HEK293 (cell line): ENCODE data around the gene CIB4.

Experiments used
- CTCF ChIA-PET: fragments of 350-600 bp; formaldehyde crosslinking; extraction: SDS; loops from one replicate; lab custom pipeline; 2021; ENCODE audit warnings: antibody characterized with exemption; lab: Yijun Ruan, JAX
- POLR2A ChIA-PET: fragments of 300-600 bp; formaldehyde crosslinking; extraction: SDS; loops from one replicate; lab custom pipeline; 2020; ENCODE audit warnings: antibody characterized with exemption, inconsistent platforms; lab: Yijun Ruan, JAX
- H3K27ac ChIP-seq: fragments of 200-500 bp; sonication (Bioruptor generic); 2 replicates; pipeline ENCODE4 v1.5.1; 2014; ENCODE audit warnings: low read depth, low read length, control low read depth, inconsistent platforms; ENCODE audit errors: extremely low read depth
- H3K36me3 ChIP-seq, 2 experiments: fragments of 200-500 bp in 1 of 2; sonication (Bioruptor generic) in 1 of 2; 1 replicate in 1 of 2; 2 replicates in 1 of 2; pipeline ENCODE4 v1.5.1; 2014 to 2017; ENCODE audit warnings: inconsistent platforms in 2 of 2, low read length in 2 of 2; ENCODE audit not compliant: control insufficient read depth in 2 of 2, insufficient read depth in 1 of 2
- H3K4me1 ChIP-seq: fragments of 200-500 bp; sonication (Bioruptor generic); 2 replicates; pipeline ENCODE4 v1.5.1; 2014; ENCODE audit warnings: mild to moderate bottlenecking, low read length, inconsistent platforms; ENCODE audit not compliant: control insufficient read depth, insufficient read depth
- H3K4me3 ChIP-seq: 2 replicates; pipeline ENCODE4 v1.5.1; 2011; ENCODE audit warnings: low read depth, mild to moderate bottlenecking, control low read depth, low read length, moderate library complexity
- H3K9me3 ChIP-seq: fragments of 200-500 bp; sonication (Bioruptor generic); 2 replicates; pipeline ENCODE4 v1.5.1; 2014; ENCODE audit warnings: low read depth, low read length, inconsistent platforms; ENCODE audit not compliant: control insufficient read depth, insufficient read depth
- GFI1B ChIP-seq: fragments of 450-650 bp; formaldehyde crosslinking; IDR thresholded peaks from 2 replicates; pipeline ENCODE4 v1.5.1; 2016; ENCODE audit warnings: missing biosample characterization, missing genetic modification characterization
- KLF7 ChIP-seq: fragments of 450-650 bp; formaldehyde crosslinking; IDR thresholded peaks from 2 replicates; pipeline ENCODE4 v1.5.1; 2016; ENCODE audit warnings: missing biosample characterization, missing genetic modification characterization, borderline replicate concordance
- OVOL3 ChIP-seq: fragments of 450-650 bp; formaldehyde crosslinking; IDR thresholded peaks from 2 replicates; pipeline ENCODE4 v1.5.1; 2016; ENCODE audit warnings: missing biosample characterization, missing genetic modification characterization
- SALL2 ChIP-seq: fragments of 450-650 bp; formaldehyde crosslinking; IDR thresholded peaks from 2 replicates; pipeline ENCODE4 v1.5.0; 2017; ENCODE audit warnings: missing biosample characterization, mild to moderate bottlenecking, missing genetic modification characterization, borderline replicate concordance
- SCRT1 ChIP-seq: fragments of 450-650 bp; formaldehyde crosslinking; IDR thresholded peaks from 2 replicates; pipeline ENCODE4 v1.5.1; 2016; ENCODE audit warnings: missing biosample characterization, missing genetic modification characterization, borderline replicate concordance
- SETDB1 ChIP-seq: IDR thresholded peaks from one replicate; pipeline ENCODE4 v1.6.1; 2017; ENCODE audit warnings: mild to moderate bottlenecking, low read length, moderate library complexity, mixed read lengths; ENCODE audit not compliant: insufficient read length
- ZBTB7A ChIP-seq: fragments of 450-650 bp; formaldehyde crosslinking; IDR thresholded peaks from 2 replicates; pipeline ENCODE4 v1.5.1; 2016; ENCODE audit warnings: low read depth, missing biosample characterization, missing genetic modification characterization
- ZEB2 ChIP-seq: fragments of 450-650 bp; formaldehyde crosslinking; IDR thresholded peaks from 2 replicates; pipeline ENCODE4 v1.5.1; 2016; ENCODE audit warnings: missing biosample characterization, missing genetic modification characterization
- ZNF146 ChIP-seq: fragments of 450-650 bp; formaldehyde crosslinking; IDR thresholded peaks from 2 replicates; pipeline ENCODE4 v1.5.1; 2016; ENCODE audit warnings: missing biosample characterization, missing genetic modification characterization
- ZNF169 ChIP-seq: fragments of 450-650 bp; formaldehyde crosslinking; IDR thresholded peaks from 2 replicates; pipeline ENCODE4 v1.5.1; 2016; ENCODE audit warnings: missing biosample characterization, missing genetic modification characterization
- ZNF26 ChIP-seq: fragments of 450-650 bp; formaldehyde crosslinking; IDR thresholded peaks from 2 replicates; pipeline ENCODE4 v1.5.1; 2016; ENCODE audit warnings: missing biosample characterization, missing genetic modification characterization
- ZNF423 ChIP-seq: fragments of 450-650 bp; formaldehyde crosslinking; IDR thresholded peaks from 2 replicates; pipeline ENCODE4 v1.5.1; 2016; ENCODE audit warnings: missing biosample characterization, missing genetic modification characterization
- ZNF426 ChIP-seq: fragments of 450-650 bp; formaldehyde crosslinking; IDR thresholded peaks from 2 replicates; pipeline ENCODE4 v1.5.1; 2017; ENCODE audit warnings: missing biosample characterization, missing genetic modification characterization, mild to moderate bottlenecking, inconsistent platforms, moderate library complexity
- ZNF510 ChIP-seq: fragments of 450-650 bp; formaldehyde crosslinking; IDR thresholded peaks from 2 replicates; pipeline ENCODE4 v1.5.1; 2018; ENCODE audit warnings: mild to moderate bottlenecking, missing genetic modification characterization, missing biosample characterization; ENCODE audit not compliant: insufficient replicate concordance
- ZNF530 ChIP-seq: fragments of 450-650 bp; formaldehyde crosslinking; IDR thresholded peaks from 2 replicates; pipeline ENCODE4 v1.5.1; 2016; ENCODE audit warnings: low read depth, missing biosample characterization, missing genetic modification characterization
- ZNF560 ChIP-seq: fragments of 450-650 bp; formaldehyde crosslinking; IDR thresholded peaks from 2 replicates; pipeline ENCODE4 v1.5.1; 2017; ENCODE audit warnings: missing biosample characterization, missing genetic modification characterization, borderline replicate concordance
- ZNF621 ChIP-seq: fragments of 450-650 bp; formaldehyde crosslinking; IDR thresholded peaks from 2 replicates; pipeline ENCODE4 v1.5.1; 2017; ENCODE audit warnings: missing biosample characterization, missing genetic modification characterization
- ZNF670 ChIP-seq: fragments of 450-650 bp; formaldehyde crosslinking; IDR thresholded peaks from 2 replicates; pipeline ENCODE4 v1.5.1; 2016; ENCODE audit warnings: missing biosample characterization, missing genetic modification characterization, low read depth
- ZNF830 ChIP-seq: fragments of 450-650 bp; IDR thresholded peaks from 2 replicates; pipeline ENCODE4 v1.5.0; 2018; ENCODE audit warnings: missing biosample characterization, missing genetic modification characterization, low read depth, mild to moderate bottlenecking, moderate library complexity
- TF ChIP-seq, protein P1 (sequence below): fragments of 450-650 bp; formaldehyde crosslinking; IDR thresholded peaks from 2 replicates; pipeline ENCODE4 v1.5.0; 2017; ENCODE audit warnings: missing biosample characterization, missing genetic modification characterization, borderline replicate concordance
- TF ChIP-seq, protein P2 (sequence below): fragments of 450-650 bp; formaldehyde crosslinking; IDR thresholded peaks from 2 replicates; pipeline ENCODE4 v1.5.1; 2016; ENCODE audit warnings: missing biosample characterization, missing genetic modification characterization
- TF ChIP-seq, protein P3 (sequence below): fragments of 450-650 bp; formaldehyde crosslinking; IDR thresholded peaks from 2 replicates; pipeline ENCODE4 v1.5.1; 2017; ENCODE audit warnings: missing biosample characterization, missing genetic modification characterization
- TF ChIP-seq, protein P4 (sequence below): fragments of 450-650 bp; formaldehyde crosslinking; IDR thresholded peaks from 2 replicates; pipeline ENCODE4 v1.5.1; 2017; ENCODE audit warnings: missing biosample characterization, missing genetic modification characterization

Gene CIB4

DNA sequence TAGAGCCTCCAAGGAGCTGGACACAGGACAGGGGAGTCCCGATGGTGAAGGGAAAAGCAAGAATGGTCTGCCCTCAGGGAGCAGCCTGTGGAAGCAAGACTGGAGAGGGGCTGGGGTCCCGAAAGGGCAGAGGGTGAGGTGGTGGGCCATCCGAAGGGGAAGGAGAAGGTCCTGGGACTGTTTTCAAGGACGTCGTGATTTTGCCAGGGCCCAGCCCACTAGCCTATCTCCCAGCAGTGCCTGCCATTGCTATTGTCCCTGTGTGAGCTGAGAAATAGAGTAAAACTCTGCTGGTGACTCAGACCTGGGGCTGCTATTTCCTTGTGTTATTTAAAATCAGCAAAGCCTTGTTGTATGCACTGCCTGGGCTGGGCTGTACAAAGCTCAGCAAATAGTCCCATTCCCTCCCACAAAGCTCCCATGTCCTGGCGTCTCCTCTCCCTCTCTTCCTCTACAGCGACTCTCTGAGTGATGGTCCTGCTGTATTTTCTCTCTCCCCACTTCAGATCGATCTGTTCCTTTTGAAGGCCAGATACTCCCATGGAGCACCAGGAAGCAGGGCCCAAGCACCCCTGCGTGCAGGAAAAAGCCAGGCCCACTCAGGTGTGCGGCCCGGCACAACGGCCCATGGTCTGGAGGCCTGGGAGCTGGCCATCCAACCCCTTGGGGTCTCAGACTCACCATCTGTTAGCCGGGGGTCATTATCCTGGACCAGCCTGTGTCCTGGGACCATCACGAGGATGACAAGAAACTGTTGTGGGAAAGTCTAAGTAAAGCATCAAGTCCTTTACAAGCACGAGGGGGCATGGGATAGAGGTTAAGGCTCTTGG, 98.3 kb downstream of the CIB4 start:
- POLR2A ChIA-PET: no interaction called here
- no peaks in the 10 kb centered on the region for H3K36me3 ChIP-seq
- no peak overlapping the region for H3K27ac ChIP-seq
- TF ChIP-seq SETDB1 (no peak), KLF7 (tag by site-specific recombination) (no peak), ZNF423 (tag by site-specific recombination) (no peak), ZBTB7A (tag by site-specific recombination) (no peak), ZEB2 (tag by site-specific recombination) (no peak), ZNF510 (tag by site-specific recombination) (no peak), SALL2 (tag by site-specific recombination) (no peak), ZNF530 (tag by site-specific recombination) (no peak), ZNF560 (tag by site-specific recombination) (no peak)
- TF ChIP-seq, protein P1, sequence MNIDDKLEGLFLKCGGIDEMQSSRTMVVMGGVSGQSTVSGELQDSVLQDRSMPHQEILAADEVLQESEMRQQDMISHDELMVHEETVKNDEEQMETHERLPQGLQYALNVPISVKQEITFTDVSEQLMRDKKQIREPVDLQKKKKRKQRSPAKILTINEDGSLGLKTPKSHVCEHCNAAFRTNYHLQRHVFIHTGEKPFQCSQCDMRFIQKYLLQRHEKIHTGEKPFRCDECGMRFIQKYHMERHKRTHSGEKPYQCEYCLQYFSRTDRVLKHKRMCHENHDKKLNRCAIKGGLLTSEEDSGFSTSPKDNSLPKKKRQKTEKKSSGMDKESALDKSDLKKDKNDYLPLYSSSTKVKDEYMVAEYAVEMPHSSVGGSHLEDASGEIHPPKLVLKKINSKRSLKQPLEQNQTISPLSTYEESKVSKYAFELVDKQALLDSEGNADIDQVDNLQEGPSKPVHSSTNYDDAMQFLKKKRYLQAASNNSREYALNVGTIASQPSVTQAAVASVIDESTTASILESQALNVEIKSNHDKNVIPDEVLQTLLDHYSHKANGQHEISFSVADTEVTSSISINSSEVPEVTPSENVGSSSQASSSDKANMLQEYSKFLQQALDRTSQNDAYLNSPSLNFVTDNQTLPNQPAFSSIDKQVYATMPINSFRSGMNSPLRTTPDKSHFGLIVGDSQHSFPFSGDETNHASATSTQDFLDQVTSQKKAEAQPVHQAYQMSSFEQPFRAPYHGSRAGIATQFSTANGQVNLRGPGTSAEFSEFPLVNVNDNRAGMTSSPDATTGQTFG (tag by site-specific recombination): no peak
- TF ChIP-seq, protein P2, sequence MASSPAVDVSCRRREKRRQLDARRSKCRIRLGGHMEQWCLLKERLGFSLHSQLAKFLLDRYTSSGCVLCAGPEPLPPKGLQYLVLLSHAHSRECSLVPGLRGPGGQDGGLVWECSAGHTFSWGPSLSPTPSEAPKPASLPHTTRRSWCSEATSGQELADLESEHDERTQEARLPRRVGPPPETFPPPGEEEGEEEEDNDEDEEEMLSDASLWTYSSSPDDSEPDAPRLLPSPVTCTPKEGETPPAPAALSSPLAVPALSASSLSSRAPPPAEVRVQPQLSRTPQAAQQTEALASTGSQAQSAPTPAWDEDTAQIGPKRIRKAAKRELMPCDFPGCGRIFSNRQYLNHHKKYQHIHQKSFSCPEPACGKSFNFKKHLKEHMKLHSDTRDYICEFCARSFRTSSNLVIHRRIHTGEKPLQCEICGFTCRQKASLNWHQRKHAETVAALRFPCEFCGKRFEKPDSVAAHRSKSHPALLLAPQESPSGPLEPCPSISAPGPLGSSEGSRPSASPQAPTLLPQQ (tag by site-specific recombination): no peak
- no peaks in the 10 kb centered on the region for H3K4me1 ChIP-seq
- H3K4me3 ChIP-seq: no peak overlapping the region
- H3K9me3 ChIP-seq: no peaks in the 10 kb centered on the region
- CTCF ChIA-PET: interaction anchor here (0.6 to 2.6 kb wide), 4 partner anchors 35 to 63 kb away, joined by 3 to 14 read pairs (median 3); no protein-coding TSS in a partner anchor

GRCh38 chr2:26542194-26542455, 99.0 kb downstream of the CIB4 start:
- ChIA-PET POLR2A (no interaction called here), CTCF (interaction anchor here (0.9 to 2.6 kb wide), 2 partner anchors 35 to 41 kb away, joined by 3 to 14 read pairs; no protein-coding TSS in a partner anchor)
- Histone ChIP-seq H3K36me3 (no peaks in the 10 kb centered on the region), H3K4me1 (no peaks in the 10 kb centered on the region), H3K4me3 (no peak overlapping the region), H3K27ac (no peak overlapping the region), H3K9me3 (no peaks in the 10 kb centered on the region)
- no peak for TF ChIP-seq ZNF169 (tag by site-specific recombination)
- TF ChIP-seq, protein P3, sequence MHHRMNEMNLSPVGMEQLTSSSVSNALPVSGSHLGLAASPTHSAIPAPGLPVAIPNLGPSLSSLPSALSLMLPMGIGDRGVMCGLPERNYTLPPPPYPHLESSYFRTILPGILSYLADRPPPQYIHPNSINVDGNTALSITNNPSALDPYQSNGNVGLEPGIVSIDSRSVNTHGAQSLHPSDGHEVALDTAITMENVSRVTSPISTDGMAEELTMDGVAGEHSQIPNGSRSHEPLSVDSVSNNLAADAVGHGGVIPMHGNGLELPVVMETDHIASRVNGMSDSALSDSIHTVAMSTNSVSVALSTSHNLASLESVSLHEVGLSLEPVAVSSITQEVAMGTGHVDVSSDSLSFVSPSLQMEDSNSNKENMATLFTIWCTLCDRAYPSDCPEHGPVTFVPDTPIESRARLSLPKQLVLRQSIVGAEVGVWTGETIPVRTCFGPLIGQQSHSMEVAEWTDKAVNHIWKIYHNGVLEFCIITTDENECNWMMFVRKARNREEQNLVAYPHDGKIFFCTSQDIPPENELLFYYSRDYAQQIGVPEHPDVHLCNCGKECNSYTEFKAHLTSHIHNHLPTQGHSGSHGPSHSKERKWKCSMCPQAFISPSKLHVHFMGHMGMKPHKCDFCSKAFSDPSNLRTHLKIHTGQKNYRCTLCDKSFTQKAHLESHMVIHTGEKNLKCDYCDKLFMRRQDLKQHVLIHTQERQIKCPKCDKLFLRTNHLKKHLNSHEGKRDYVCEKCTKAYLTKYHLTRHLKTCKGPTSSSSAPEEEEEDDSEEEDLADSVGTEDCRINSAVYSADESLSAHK (tag by site-specific recombination): no peak
- no peak for TF ChIP-seq ZNF26 (tag by site-specific recombination)
- TF ChIP-seq ZNF670 (tag by site-specific recombination): no peak
- no peak for TF ChIP-seq ZNF426 (tag by site-specific recombination)
- no peak for TF ChIP-seq ZEB2 (tag by site-specific recombination)
- no peak for TF ChIP-seq GFI1B (tag by site-specific recombination)
- TF ChIP-seq ZNF146: no peak
- no peak for TF ChIP-seq OVOL3 (tag by site-specific recombination)
- no peak for TF ChIP-seq SCRT1 (tag by site-specific recombination)
- TF ChIP-seq, protein P4, sequence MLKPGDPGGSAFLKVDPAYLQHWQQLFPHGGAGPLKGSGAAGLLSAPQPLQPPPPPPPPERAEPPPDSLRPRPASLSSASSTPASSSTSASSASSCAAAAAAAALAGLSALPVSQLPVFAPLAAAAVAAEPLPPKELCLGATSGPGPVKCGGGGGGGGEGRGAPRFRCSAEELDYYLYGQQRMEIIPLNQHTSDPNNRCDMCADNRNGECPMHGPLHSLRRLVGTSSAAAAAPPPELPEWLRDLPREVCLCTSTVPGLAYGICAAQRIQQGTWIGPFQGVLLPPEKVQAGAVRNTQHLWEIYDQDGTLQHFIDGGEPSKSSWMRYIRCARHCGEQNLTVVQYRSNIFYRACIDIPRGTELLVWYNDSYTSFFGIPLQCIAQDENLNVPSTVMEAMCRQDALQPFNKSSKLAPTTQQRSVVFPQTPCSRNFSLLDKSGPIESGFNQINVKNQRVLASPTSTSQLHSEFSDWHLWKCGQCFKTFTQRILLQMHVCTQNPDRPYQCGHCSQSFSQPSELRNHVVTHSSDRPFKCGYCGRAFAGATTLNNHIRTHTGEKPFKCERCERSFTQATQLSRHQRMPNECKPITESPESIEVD (tag by site-specific recombination): no peak
- no peak for TF ChIP-seq ZNF830 (tag by site-specific recombination)
- no peak for TF ChIP-seq ZNF621
